HepG2 (cell line): Measurements from ENCODE around the gene KRTAP5-6. TPM values are rescaled to one million over a fixed set of nuclear protein-coding genes. Genes with fewer than 3 reads are reported as not detected.

Experiments
- EED ChIP-seq: sonication (generic); formaldehyde crosslinking; IDR thresholded peaks from 2 replicates; pipeline ENCODE4 v1.5.0; 2020; ENCODE audit warnings: mild to moderate bottlenecking, missing genetic modification reagents
- FOSL1 ChIP-seq: sonication (generic); formaldehyde crosslinking; IDR thresholded peaks from 2 replicates; pipeline ENCODE4 v1.9.0; 2021; ENCODE audit warnings: missing genetic modification reagents, borderline replicate concordance
- GTF3A ChIP-seq: sonication (generic); formaldehyde crosslinking; conservative IDR thresholded peaks from 2 replicates; pipeline ENCODE4 v1.4.0; 2020; ENCODE audit warnings: mild to moderate bottlenecking, missing genetic modification reagents
- HCFC1 ChIP-seq: fragments of 150-350 bp; IDR thresholded peaks from 2 replicates; pipeline ENCODE4 v1.6.1; 2014; ENCODE audit warnings: low read depth, low read length
- HNF4A ChIP-seq: sonication (generic); formaldehyde crosslinking; IDR thresholded peaks from 2 replicates; pipeline ENCODE4 v1.4.0; 2020; ENCODE audit warnings: missing genetic modification reagents
- KAT8 ChIP-seq: IDR thresholded peaks from 2 replicates; pipeline ENCODE4 v1.6.1; 2016; ENCODE audit warnings: missing genetic modification reagents, missing compliant biosample characterization
- MNT ChIP-seq: fragments of 450-650 bp; IDR thresholded peaks from 2 replicates; pipeline ENCODE4 v1.6.1; 2016
- NFATC3 ChIP-seq: sonication (generic); formaldehyde crosslinking; IDR thresholded peaks from 2 replicates; pipeline ENCODE4 v1.5.1; 2020; ENCODE audit warnings: mild to moderate bottlenecking, missing genetic modification reagents
- PATZ1 ChIP-seq: sonication (generic); formaldehyde crosslinking; IDR thresholded peaks from 2 replicates; pipeline ENCODE4 v1.4.0; 2020; ENCODE audit warnings: missing genetic modification reagents
- PHF21A ChIP-seq: sonication (generic); formaldehyde crosslinking; IDR thresholded peaks from 2 replicates; pipeline ENCODE4 v1.5.0; 2020; ENCODE audit warnings: mild to moderate bottlenecking, missing genetic modification reagents
- RAD51 ChIP-seq: fragments of 450-650 bp; IDR thresholded peaks from 2 replicates; pipeline ENCODE4 v1.6.1; 2016; ENCODE audit warnings: borderline replicate concordance
- SIX1 ChIP-seq: sonication (generic); formaldehyde crosslinking; IDR thresholded peaks from 2 replicates; pipeline ENCODE4 v1.4.0; 2020; ENCODE audit warnings: missing genetic modification reagents, borderline replicate concordance
- SMAD1 ChIP-seq: sonication (generic); formaldehyde crosslinking; IDR thresholded peaks from 2 replicates; pipeline ENCODE4 v1.4.0; 2020; ENCODE audit warnings: missing genetic modification reagents, low read depth, mild to moderate bottlenecking, borderline replicate concordance
- SOX5 ChIP-seq: IDR thresholded peaks from 2 replicates; pipeline ENCODE4 v1.6.1; 2016; ENCODE audit warnings: borderline replicate concordance
- SP2 ChIP-seq: sonication (generic); formaldehyde crosslinking; IDR thresholded peaks from 2 replicates; pipeline ENCODE4 v1.5.1; 2020; ENCODE audit warnings: mild to moderate bottlenecking, missing genetic modification reagents
- TOPORS ChIP-seq: sonication (generic); formaldehyde crosslinking; IDR thresholded peaks from 2 replicates; pipeline ENCODE4 v1.8.0; 2023; ENCODE audit warnings: mild to moderate bottlenecking, missing genetic modification reagents
- ZHX2 ChIP-seq, 2 experiments: sonication (generic) in 1 of 2; formaldehyde crosslinking in 1 of 2; IDR thresholded peaks; 2 replicates each; pipeline versions ENCODE4 v1.6.1 to v1.9.0; 2014 to 2022; ENCODE audit warnings: antibody characterized with exemption in 1 of 2, borderline replicate concordance in 1 of 2, inconsistent platforms in 1 of 2, low read depth in 1 of 2, missing genetic modification reagents in 1 of 2
- ZNF121 ChIP-seq: sonication (generic); formaldehyde crosslinking; IDR thresholded peaks from 2 replicates; pipeline ENCODE4 v1.5.0; 2020; ENCODE audit warnings: mild to moderate bottlenecking, missing genetic modification reagents
- ZNF720 ChIP-seq: sonication (generic); formaldehyde crosslinking; IDR thresholded peaks from 2 replicates; pipeline ENCODE4 v1.4.0; 2020; ENCODE audit warnings: missing genetic modification reagents
- ZNF879 ChIP-seq: sonication (generic); formaldehyde crosslinking; IDR thresholded peaks from 2 replicates; pipeline ENCODE4 v1.8.1; 2023; ENCODE audit warnings: missing genetic modification reagents
- polyA plus RNA-seq, 8 experiments: library from polyadenylated mRNA; depleted of rRNA in 3 of 8; stranded (reverse) in 7 of 8; unstranded in 1 of 8; fragments of >200 nt; fragmentation: Illumina TruSeq in 4 of 8; extraction: Trizol in 4 of 8; gene quantifications; 2 replicates each; pipeline versions ENCODE4 v1.2.1 to v1.2.3, GENCODE V29; 2011 to 2016; ENCODE audit warnings: low read depth in 4 of 8, missing spikeins in 1 of 8, mixed read lengths in 1 of 8; ENCODE audit not compliant: insufficient read depth in 1 of 8
- total RNA-seq, 5 experiments: library from RNA; depleted of rRNA; stranded (reverse); fragments of >200 nt; fragmentation: Illumina TruSeq; extraction: Trizol; gene quantifications; 2 replicates each; pipeline ENCODE4 v1.2.3, GENCODE V29; 2016; ENCODE audit warnings: low read depth in 1 of 5

KRTAP5-6 gene
- total and polyA plus RNA-seq, 2 of the 13 experiments (the other 11 are each of a cell fraction or from before 2014, with no cell fraction given): not detected

- TF ChIP-seq ZHX2 (IDR thresholded peaks at IDR 0.05; ENCODE audit: low read depth): 0 out of 2 replicates have a peak, but pooled peaks have one; percentile 61
- TF ChIP-seq ZHX2 (CRISPR knock-in tag; IDR thresholded peaks at IDR 0.05; ENCODE audit: borderline replicate concordance): peak; percentile 94; the same call in 1 of the 2 replicates
- peak; percentile 71; the same call in 1 of the 2 replicates for TF ChIP-seq FOSL1
- TF ChIP-seq MNT: peak; percentile 50; the same call in 1 of the 2 replicates
- peak; percentile 86 for TF ChIP-seq KAT8
- no peak for TF ChIP-seq SMAD1 (CRISPR knock-in tag)
- peak; percentile 99 for TF ChIP-seq PHF21A
- TF ChIP-seq RAD51: peak; percentile 51; the same call in 1 of the 2 replicates
- TF ChIP-seq ZNF121 (CRISPR knock-in tag): peak; percentile 10; the same call in 1 of the 2 replicates
- no peak for TF ChIP-seq NFATC3 (CRISPR knock-in tag)
- no peak for TF ChIP-seq ZNF720
- TF ChIP-seq ZNF879 (CRISPR knock-in tag): no peak; the same call in 1 of the 2 replicates
- TF ChIP-seq TOPORS (CRISPR knock-in tag): no peak; the same call in 1 of the 2 replicates
- peak; percentile 92 for TF ChIP-seq SOX5 (CRISPR knock-in tag)
- no peak for TF ChIP-seq SP2
- peak; percentile 99 for TF ChIP-seq PATZ1 (CRISPR knock-in tag)
- no peak; the same call in 1 of the 2 replicates for TF ChIP-seq EED (CRISPR knock-in tag)
- TF ChIP-seq HCFC1: no peak
- TF ChIP-seq HNF4A: peak; percentile 99
- no peak for TF ChIP-seq GTF3A (CRISPR knock-in tag)
- TF ChIP-seq SIX1: peak; percentile 73; the same call in 1 of the 2 replicates
Observed at GRCh38 chr11:1691026-1691877, 5.7 kb upstream of the KRTAP5-6 start (continued).
